SK-N-SH (cell line): ENCODE data around the gene CBX6. TPM values are rescaled to one million over a fixed set of nuclear protein-coding genes. Genes with fewer than 3 reads are reported as not detected.

Experiments
- CTCF ChIA-PET: fragments of 300-600, 350-600 bp; formaldehyde crosslinking; extraction: SDS; loops from one replicate; lab custom pipeline; 2021; lab: Yijun Ruan, JAX
- POLR2A ChIA-PET: fragments of 350-600 bp; sonication (Branson Sonifier 250); formaldehyde crosslinking; extraction: SDS; loops from one replicate; lab custom pipeline; 2020; ENCODE audit warnings: antibody characterized with exemption, inconsistent platforms; lab: Yijun Ruan, JAX
- DNase-seq: peaks from one replicate; pipeline ENCODE4 v3.0.0; 2012
- H2AFZ ChIP-seq: fragments of 200-600 bp; sonication (generic); 2 replicates; pipeline ENCODE4 v1.8.1; 2016; ENCODE audit warnings: antibody characterized with exemption, mild to moderate bottlenecking, low read depth
- H3F3A ChIP-seq: fragments of 200-600 bp; sonication (generic); replicated peaks from 2 replicates; pipeline ENCODE3; 2016; ENCODE audit warnings: antibody characterized with exemption, mild to moderate bottlenecking; ENCODE audit not compliant: insufficient read depth
- H3K27ac ChIP-seq, 2 experiments: fragments of 200-500 bp in 1 of 2; fragments of 200-600 bp in 1 of 2; sonication (Bioruptor generic) in 1 of 2; sonication (generic), shearing (Covaris generic) in 1 of 2; 2 replicates each; pipeline versions ENCODE4 v1.5.1 to v1.6.1; 2014 to 2016; ENCODE audit warnings: low read depth in 2 of 2, inconsistent platforms in 1 of 2, low read length in 1 of 2, mild to moderate bottlenecking in 1 of 2, mixed read lengths in 1 of 2
- H3K27me3 ChIP-seq: fragments of 200-600 bp; sonication (generic), shearing (Covaris generic); 2 replicates; pipeline ENCODE4 v1.6.1; 2016; ENCODE audit warnings: mixed run types; ENCODE audit not compliant: insufficient read depth
- H3K36me3 ChIP-seq, 2 experiments: fragments of 200-500 bp in 1 of 2; fragments of 200-600 bp in 1 of 2; sonication (Bioruptor generic) in 1 of 2; sonication (generic) in 1 of 2; replicated peaks in 1 of 2; 2 replicates each; pipeline versions ENCODE3 to v1.5.1; 2014 to 2016; ENCODE audit warnings: low read length in 1 of 2, mild to moderate bottlenecking in 1 of 2; ENCODE audit not compliant: insufficient read depth in 2 of 2, control insufficient read depth in 1 of 2
- H3K4me1 ChIP-seq, 2 experiments: fragments of 200-500 bp in 1 of 2; fragments of 200-600 bp in 1 of 2; sonication (Bioruptor generic) in 1 of 2; sonication (generic), shearing (Covaris generic) in 1 of 2; 2 replicates each; pipeline versions ENCODE4 v1.5.1 to v1.6.1; 2014 to 2016; ENCODE audit warnings: low read depth in 1 of 2, low read length in 1 of 2, mixed run types in 1 of 2; ENCODE audit not compliant: insufficient read depth in 2 of 2, control insufficient read depth in 1 of 2
- H3K4me2 ChIP-seq: fragments of 200-600 bp; sonication (generic), shearing (Covaris generic); 2 replicates; pipeline ENCODE4 v1.6.1; 2017; ENCODE audit warnings: mixed run types
- H3K4me3 ChIP-seq, 2 experiments: fragments of 200-500 bp in 1 of 2; fragments of 200-600 bp in 1 of 2; sonication (Bioruptor generic) in 1 of 2; sonication (generic), shearing (Covaris generic) in 1 of 2; 2 replicates each; pipeline versions ENCODE4 v1.5.1 to v1.8.1; 2014 to 2016; ENCODE audit warnings: low read depth in 2 of 2, inconsistent platforms in 1 of 2, low read length in 1 of 2, mild to moderate bottlenecking in 1 of 2, mixed read lengths in 1 of 2, moderate library complexity in 1 of 2
- H3K79me2 ChIP-seq: fragments of 200-600 bp; sonication (generic); 2 replicates; pipeline ENCODE4 v1.8.1; 2017; ENCODE audit warnings: mild to moderate bottlenecking; ENCODE audit not compliant: insufficient read depth
- H3K9ac ChIP-seq: fragments of 200-600 bp; sonication (generic); 2 replicates; pipeline ENCODE4 v1.6.1; 2017; ENCODE audit warnings: mixed run types
- H3K9me2 ChIP-seq: fragments of 200-600 bp; sonication (generic); 2 replicates; pipeline ENCODE4 v1.6.1; 2017; ENCODE audit warnings: mixed run types
- H3K9me3 ChIP-seq: fragments of 200-600 bp; sonication (generic); 2 replicates; pipeline ENCODE4 v1.6.1; 2017; ENCODE audit warnings: mixed run types, mild to moderate bottlenecking, moderate library complexity
- H4K20me1 ChIP-seq: fragments of 200-600 bp; sonication (generic); 2 replicates; pipeline ENCODE4 v1.6.1; 2017; ENCODE audit warnings: mild to moderate bottlenecking, mixed run types; ENCODE audit not compliant: insufficient read depth
- CTCF ChIP-seq: fragments of 200-600 bp; sonication (generic); IDR thresholded peaks from 2 replicates; pipeline ENCODE4 v1.6.1; 2017; ENCODE audit warnings: antibody characterized with exemption, mild to moderate bottlenecking, moderate library complexity
- ELF1 ChIP-seq: IDR thresholded peaks from 2 replicates; pipeline ENCODE4 v1.4.0; 2012
- EZH2phosphoT487 ChIP-seq: fragments of 200-600 bp; sonication (generic); IDR thresholded peaks from 2 replicates; pipeline ENCODE4 v1.6.1; 2017; ENCODE audit warnings: low read depth, mixed run types, mild to moderate bottlenecking, antibody characterized with exemption, moderate library complexity, borderline replicate concordance
- FOXM1 ChIP-seq: IDR thresholded peaks from 2 replicates; pipeline ENCODE4 v1.4.0; 2012; ENCODE audit warnings: low read depth, mild to moderate bottlenecking
- MAX ChIP-seq: IDR thresholded peaks from 2 replicates; pipeline ENCODE4 v1.4.0; 2012; ENCODE audit warnings: low read depth
- MEF2A ChIP-seq: IDR thresholded peaks from 2 replicates; pipeline ENCODE4 v1.4.0; 2012; ENCODE audit warnings: low read depth, borderline replicate concordance
- MXI1 ChIP-seq: IDR thresholded peaks from 2 replicates; pipeline ENCODE4 v1.6.1; 2012; ENCODE audit warnings: mild to moderate bottlenecking, low read depth, low read length, improper control_type of control experiment
- NFIC ChIP-seq: IDR thresholded peaks from 2 replicates; pipeline ENCODE4 v1.4.0; 2012; ENCODE audit warnings: borderline replicate concordance
- NRF1 ChIP-seq: IDR thresholded peaks from 2 replicates; pipeline ENCODE4 v1.6.1; 2012; ENCODE audit warnings: low read depth, mild to moderate bottlenecking, low read length
- PBX3 ChIP-seq: IDR thresholded peaks from 2 replicates; pipeline ENCODE4; 2012
- RAD21 ChIP-seq: IDR thresholded peaks from 2 replicates; pipeline ENCODE4 v1.6.1; 2012; ENCODE audit warnings: mild to moderate bottlenecking, low read length
- RCOR1 ChIP-seq: fragments of 150-350 bp; IDR thresholded peaks from 2 replicates; pipeline ENCODE4 v1.6.1; 2017; ENCODE audit warnings: antibody characterized with exemption, low read length
- RXRA ChIP-seq: IDR thresholded peaks from 2 replicates; pipeline ENCODE4 v1.4.0; 2012; ENCODE audit warnings: low read depth, mild to moderate bottlenecking, borderline replicate concordance
- TCF12 ChIP-seq: IDR thresholded peaks from 2 replicates; pipeline ENCODE4 v1.4.0; 2012
- TEAD4 ChIP-seq: IDR thresholded peaks from 2 replicates; pipeline ENCODE4 v1.4.0; 2012; ENCODE audit warnings: mild to moderate bottlenecking, borderline replicate concordance; ENCODE audit not compliant: insufficient read depth
- USF1 ChIP-seq: IDR thresholded peaks from 2 replicates; pipeline ENCODE4 v1.4.0; 2012; ENCODE audit warnings: low read depth, borderline replicate concordance
- WGBS: methylation state at CpG from one replicate; pipeline ENCODE4 v1.1.6; 2017; ENCODE audit warnings: low lambda C conversion rate; 5-methylcytosine and 5-hydroxymethylcytosine counted together
- polyA plus RNA-seq, 3 experiments: library from polyadenylated mRNA; depleted of rRNA; stranded (reverse); fragments of >200 nt; gene quantifications; 2 replicates each; pipeline ENCODE4 v1.2.3, GENCODE V29; 2012

Gene CBX6
- polyA plus RNA-seq, 1 of the 3 experiments (the other 2 are of a cell fraction), result 5.4 TPM

- 78% methylated on average over 9 of the region's 12 CpGs for WGBS
- Histone ChIP-seq H3K9me3 (no peaks in the 10 kb centered on the region), H3K4me3 (no peak overlapping the region), H3K27me3 (no peaks in the 10 kb centered on the region), H3K4me1 (peaks cover 0 to 5% of the 10 kb centered on the region in 2 experiments; a peak in 1 of 4 replicates), H3K36me3 (peaks cover 0 to 3% of the 10 kb centered on the region in 2 experiments), H3K9ac (no peak overlapping the region), H3K4me2 (no peak overlapping the region), H2AFZ (no peak overlapping the region), H4K20me1 (no peaks in the 10 kb centered on the region), H3K9me2 (no peaks in the 10 kb centered on the region), H3K27ac (no peak overlapping the region), H3F3A (no peaks in the 10 kb centered on the region), H3K79me2 (no peaks in the 10 kb centered on the region)
- ChIA-PET CTCF (interaction anchor here (1.0 to 4.0 kb wide), 5 partner anchors 8 to 145 kb away, joined by 4 to 28 read pairs (median 7); no protein-coding TSS in a partner anchor), POLR2A (no interaction called here)
- no peak for TF ChIP-seq TEAD4
- no peak for DNase-seq
Measured at GRCh38 chr22:38861927-38862326, 10.1 kb downstream of the CBX6 start.

GRCh38 chr22:38861170-38861876 lies 10.7 kb downstream of the CBX6 start:
- whole genome bisulfite sequencing, result 48% methylated on average over 10 of the region's 13 CpGs
- H3K4me1 ChIP-seq, result peaks cover 0 to 5% of the 10 kb centered on the region in 2 experiments; a peak in 1 of 4 replicates
- H3K9me3 ChIP-seq, result no peaks in the 10 kb centered on the region
- no peak overlapping the region for H3K4me2 ChIP-seq
- H3K27ac ChIP-seq, result no peak overlapping the region
- no peaks in the 10 kb centered on the region for H3K79me2 ChIP-seq
- POLR2A ChIA-PET, result no interaction called here
- no peak for DNase-seq
- CTCF ChIA-PET, result interaction anchor here (1.0 to 4.0 kb wide), 5 partner anchors 9 to 146 kb away, joined by 4 to 28 read pairs (median 7); no protein-coding TSS in a partner anchor
- H3K27me3 ChIP-seq, result no peaks in the 10 kb centered on the region
- no peaks in the 10 kb centered on the region for H3K9me2 ChIP-seq
- no peaks in the 10 kb centered on the region for H3F3A ChIP-seq
- no peak overlapping the region for H3K9ac ChIP-seq
- no peak for TF ChIP-seq MXI1
- H3K36me3 ChIP-seq, result peaks cover 0 to 3% of the 10 kb centered on the region in 2 experiments
- no peaks in the 10 kb centered on the region for H4K20me1 ChIP-seq
- no peak overlapping the region for H3K4me3 ChIP-seq
- no peak overlapping the region for H2AFZ ChIP-seq

- peaks cover 0 to 3% of the 10 kb centered on the region in 2 experiments for H3K36me3 ChIP-seq
- POLR2A ChIA-PET, result no interaction called here
- no peaks in the 10 kb centered on the region for H3F3A ChIP-seq
- no peak overlapping the region for H3K9ac ChIP-seq
- no peak overlapping the region for H3K4me2 ChIP-seq
- no peak overlapping the region; a peak in 1 of 4 replicates for H3K27ac ChIP-seq
- no peaks in the 10 kb centered on the region for H3K79me2 ChIP-seq
- whole genome bisulfite sequencing, result 60% methylated on average over 5 of the region's 23 CpGs
- no peaks in the 10 kb centered on the region for H3K9me2 ChIP-seq
- peaks cover 0 to 5% of the 10 kb centered on the region in 2 experiments; a peak in 1 of 4 replicates for H3K4me1 ChIP-seq
- H3K4me3 ChIP-seq, result no peak overlapping the region
- no peaks in the 10 kb centered on the region for H3K9me3 ChIP-seq
- no peaks in the 10 kb centered on the region for H4K20me1 ChIP-seq
- H3K27me3 ChIP-seq, result no peaks in the 10 kb centered on the region
- CTCF ChIA-PET, result interaction anchor here (1.0 to 4.0 kb wide), 5 partner anchors 9 to 147 kb away, joined by 4 to 28 read pairs (median 7); no protein-coding TSS in a partner anchor
- no peak overlapping the region for H2AFZ ChIP-seq
- no peak for DNase-seq
- TF ChIP-seq TCF12 (no peak), RXRA (no peak), FOXM1 (no peak), MXI1 (no peak), NRF1 (no peak), NFIC (no peak), RCOR1 (no peak), CTCF (no peak), MAX (no peak), RAD21 (no peak), USF1 (no peak), EZH2phosphoT487 (no peak), ELF1 (no peak), PBX3 (no peak), MEF2A (no peak)
Measured at GRCh38 chr22:38860283-38861169, 11.5 kb downstream of the CBX6 start.
